Gastrocnemius medialis (tissue), 4 donors: ENCODE results near the gene DGCR2. TPM values are rescaled to one million over a fixed set of nuclear protein-coding genes. Genes with fewer than 3 reads are reported as not detected.

ENCODE experiments used
- ATAC-seq, 2 donors: fragments of 150-250 bp; one replicate each; pipeline ENCODE4 v1.9.1; 2016
- DNase-seq, 2 donors: peaks; one replicate each; pipeline ENCODE4 v3.0.0-alpha.2; 2019
- H3K27ac ChIP-seq, 4 donors: fragments of 200-600 bp; sonication (generic); 1 replicate in 1 of 4; 2 replicates in 3 of 4; pipeline ENCODE4 v1.5.1; 2016 to 2018; ENCODE audit warnings: mild to moderate bottlenecking in 2 of 4, moderate library complexity in 1 of 4
- H3K27me3 ChIP-seq, 3 donors: fragments of 200-600 bp; sonication (generic) in 2 of 3; 1 replicate in 1 of 3; 2 replicates in 2 of 3; pipeline versions ENCODE4 v1.5.1 to v1.6.0; 2016 to 2019; ENCODE audit warnings: mild to moderate bottlenecking in 1 of 3, moderate library complexity in 1 of 3
- H3K36me3 ChIP-seq, 2 donors: fragments of 200-600 bp; sonication (generic) in 1 of 2; one replicate each; pipeline ENCODE4 v1.5.1; 2017 to 2018
- H3K4me1 ChIP-seq, 2 donors: fragments of 200-600 bp; sonication (generic) in 1 of 2; one replicate each; pipeline ENCODE4 v1.5.1; 2016 to 2017; ENCODE audit warnings: mild to moderate bottlenecking in 2 of 2
- H3K4me3 ChIP-seq, 4 donors: fragments of 200-600 bp; sonication (generic) in 3 of 4; 1 replicate in 1 of 4; 2 replicates in 3 of 4; pipeline ENCODE4 v1.5.1; 2016 to 2019; ENCODE audit warnings: mild to moderate bottlenecking in 2 of 4
- H3K9me3 ChIP-seq, 3 donors: fragments of 200-600 bp; sonication (generic) in 2 of 3; 1 replicate in 1 of 3; 2 replicates in 2 of 3; pipeline ENCODE4 v1.5.1; 2016 to 2019
- POLR2A ChIP-seq, 2 donors: fragments of 450-650 bp; IDR thresholded peaks; one replicate each; pipeline ENCODE4 v1.6.1; 2017; ENCODE audit warnings: antibody characterized with exemption in 2 of 2, mild to moderate bottlenecking in 2 of 2, moderate library complexity in 2 of 2
- in situ Hi-C, 4 donors: fragments of 200-750 bp; cut with MboI; loops; one replicate each; pipeline versions ENCODE4 v1.15.0 to v1.8.0; 2017; ENCODE audit warnings: low sequenced_read_pairs in 4 of 4
- intact Hi-C: fragments of 100-400 bp; cut with DNase I; formaldehyde crosslinking; loops from one replicate; pipeline ENCODE4 v1.15.1; 2023; ENCODE audit warnings: low total_unique reads
- total RNA-seq, 4 donors: library from RNA; depleted of rRNA; stranded (reverse); fragments of >200 nt; gene quantifications; one replicate each; pipeline versions ENCODE4 v1.1.0 to v1.2.3, GENCODE V29; 2016
- TF ChIP-seq, protein P1 (sequence below), 5 experiments: fragments of 450-650 bp in 3 of 5; fragments of 200-600 bp in 2 of 5; sonication (generic) in 2 of 5; IDR thresholded peaks in 4 of 5; conservative IDR thresholded peaks in 1 of 5; 1 replicate in 4 of 5; 2 replicates in 1 of 5; pipeline ENCODE4 v1.5.1; 2016 to 2019; ENCODE audit warnings: antibody characterized with exemption in 5 of 5, mild to moderate bottlenecking in 3 of 5, moderate library complexity in 3 of 5

DGCR2 gene
- total RNA-seq, 4 donors from 2014 or later = 30.0 to 72.7 (median 43.5) TPM

DNA sequence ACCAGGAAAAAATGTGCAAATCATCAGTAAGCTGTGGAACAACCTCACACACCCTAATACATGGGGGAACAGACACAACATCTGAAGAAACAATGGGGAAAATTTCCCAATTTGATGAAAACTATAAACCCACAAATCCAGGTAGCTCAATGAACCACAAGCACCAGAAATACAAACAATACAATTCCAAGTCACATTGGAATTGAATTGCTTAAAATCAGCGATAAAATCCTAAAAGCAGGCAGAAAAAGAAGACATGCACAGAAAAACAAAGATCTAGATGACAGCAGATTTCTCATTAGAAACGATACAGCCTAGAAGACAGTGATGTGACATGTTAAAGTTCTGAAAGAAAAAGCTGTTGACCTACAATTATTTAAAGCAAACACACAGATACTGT, 32.0 kb downstream of the DGCR2 start:
- ATAC-seq = no peak
- intact Hi-C loops = no loop called here
- TF ChIP-seq, protein P1, sequence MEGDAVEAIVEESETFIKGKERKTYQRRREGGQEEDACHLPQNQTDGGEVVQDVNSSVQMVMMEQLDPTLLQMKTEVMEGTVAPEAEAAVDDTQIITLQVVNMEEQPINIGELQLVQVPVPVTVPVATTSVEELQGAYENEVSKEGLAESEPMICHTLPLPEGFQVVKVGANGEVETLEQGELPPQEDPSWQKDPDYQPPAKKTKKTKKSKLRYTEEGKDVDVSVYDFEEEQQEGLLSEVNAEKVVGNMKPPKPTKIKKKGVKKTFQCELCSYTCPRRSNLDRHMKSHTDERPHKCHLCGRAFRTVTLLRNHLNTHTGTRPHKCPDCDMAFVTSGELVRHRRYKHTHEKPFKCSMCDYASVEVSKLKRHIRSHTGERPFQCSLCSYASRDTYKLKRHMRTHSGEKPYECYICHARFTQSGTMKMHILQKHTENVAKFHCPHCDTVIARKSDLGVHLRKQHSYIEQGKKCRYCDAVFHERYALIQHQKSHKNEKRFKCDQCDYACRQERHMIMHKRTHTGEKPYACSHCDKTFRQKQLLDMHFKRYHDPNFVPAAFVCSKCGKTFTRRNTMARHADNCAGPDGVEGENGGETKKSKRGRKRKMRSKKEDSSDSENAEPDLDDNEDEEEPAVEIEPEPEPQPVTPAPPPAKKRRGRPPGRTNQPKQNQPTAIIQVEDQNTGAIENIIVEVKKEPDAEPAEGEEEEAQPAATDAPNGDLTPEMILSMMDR (IDR thresholded peaks at IDR 0.05 in 4 of 5, conservative IDR thresholded peaks at IDR 0.05 in 1 of 5) = no peak
- TF ChIP-seq POLR2A (IDR thresholded peaks at IDR 0.05) = no peak
- DNase-seq = no peak
- Histone ChIP-seq H3K4me3 (no peak overlapping the region), H3K27ac (no peak overlapping the region), H3K36me3 (peaks cover 0 to 9% of the 10 kb centered on the region in 2 donors), H3K9me3 (no peaks in the 10 kb centered on the region), H3K4me1 (peaks cover 17 to 30% of the 10 kb centered on the region in 2 donors), H3K27me3 (no peaks in the 10 kb centered on the region)
- in situ Hi-C loops = no loop called here

DNA sequence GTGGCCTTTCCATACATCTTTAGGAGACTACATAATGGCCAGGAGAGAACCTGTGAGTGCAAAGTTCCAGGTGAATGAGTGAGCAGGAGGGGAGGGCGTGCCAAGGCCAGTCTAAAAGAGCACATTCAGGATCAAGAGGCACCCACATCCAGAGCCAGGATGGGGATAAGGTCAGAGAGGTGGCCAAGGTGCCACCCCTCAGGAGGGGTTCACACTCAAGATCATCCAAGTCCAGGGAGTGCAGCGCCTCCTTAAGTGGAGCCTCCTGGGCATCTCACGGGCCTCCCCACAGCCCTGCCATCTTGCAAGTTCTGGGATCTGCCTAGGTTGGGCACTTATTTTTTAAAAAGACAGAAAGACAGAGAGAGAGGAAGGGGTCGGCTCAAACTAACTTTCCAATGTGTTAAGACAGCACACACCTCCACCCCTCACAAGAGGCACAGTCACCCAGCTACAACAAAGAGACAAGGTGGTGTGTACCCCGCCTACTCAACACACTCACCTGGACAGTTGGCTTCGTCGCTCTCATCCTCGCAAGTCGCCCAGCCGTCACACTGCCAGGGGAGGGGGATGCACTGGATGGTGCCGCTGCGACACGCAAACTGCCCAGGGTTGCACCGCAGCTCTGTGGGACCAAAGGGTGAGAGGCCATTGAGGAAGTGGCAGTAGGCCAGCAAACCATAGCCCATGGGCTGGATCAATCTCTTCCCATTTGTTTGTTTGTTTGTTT, 33.2 kb downstream of the DGCR2 start:
- peaks cover 20 to 33% of the 10 kb centered on the region in 2 donors for H3K4me1 ChIP-seq
- ATAC-seq (no peak), DNase-seq (no peak)
- H3K27ac ChIP-seq = no peak overlapping the region
- H3K4me3 ChIP-seq = no peak overlapping the region
- H3K9me3 ChIP-seq = no peaks in the 10 kb centered on the region
- no peaks in the 10 kb centered on the region for H3K27me3 ChIP-seq
- no peak for TF ChIP-seq POLR2A (IDR thresholded peaks at IDR 0.05)
- TF ChIP-seq, protein P1 (IDR thresholded peaks at IDR 0.05 in 4 of 5, conservative IDR thresholded peaks at IDR 0.05 in 1 of 5) = no peak
- peaks cover 0 to 9% of the 10 kb centered on the region in 2 donors for H3K36me3 ChIP-seq
- in situ Hi-C loops (no loop called here), intact Hi-C loops (no loop called here)

- no peak for TF ChIP-seq POLR2A (IDR thresholded peaks at IDR 0.05)
- TF ChIP-seq, protein P1 (IDR thresholded peaks at IDR 0.05 in 4 of 5, conservative IDR thresholded peaks at IDR 0.05 in 1 of 5) = no peak
- Histone ChIP-seq H3K27me3 (no peaks in the 10 kb centered on the region), H3K27ac (peak overlapping the region in 3 of 4 donors; percentile 53 to 67 (median 54)), H3K4me3 (no peak overlapping the region), H3K36me3 (peaks cover 0 to 9% of the 10 kb centered on the region in 2 donors), H3K4me1 (peaks cover 20 to 33% of the 10 kb centered on the region in 2 donors), H3K9me3 (no peaks in the 10 kb centered on the region)
- in situ Hi-C loops (no loop called here), intact Hi-C loops (no loop called here)
- ATAC-seq = peak; percentile 17 to 25
- no peak for DNase-seq
Observed at GRCh38 chr22:19086896-19087295, 35.3 kb downstream of the DGCR2 start.

DNA sequence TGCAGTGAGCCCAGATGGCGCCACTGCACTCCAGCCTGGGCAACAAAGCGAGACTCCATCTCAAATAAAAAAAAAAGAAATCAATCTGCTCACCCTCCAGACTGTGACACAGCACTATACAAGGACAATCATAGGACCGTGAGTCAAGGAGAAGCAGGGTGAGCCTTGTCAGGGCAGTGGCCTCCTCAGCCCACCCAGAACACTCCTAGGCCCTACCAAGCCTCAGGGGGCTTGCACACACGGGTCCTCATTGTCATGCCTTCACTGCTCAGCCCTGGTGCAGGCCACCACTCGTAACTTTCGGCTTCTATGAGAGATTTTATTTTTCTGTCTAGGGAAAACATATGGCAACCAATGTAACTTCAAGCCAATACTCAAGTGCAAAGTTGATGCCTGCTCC, 35.8 kb downstream of the DGCR2 start:
- DNase-seq (no peak), ATAC-seq (peak in 1 of 2 donors; percentile 31)
- Histone ChIP-seq H3K27ac (peak overlapping the region; percentile 33 to 67 (median 54)), H3K27me3 (no peaks in the 10 kb centered on the region), H3K9me3 (no peaks in the 10 kb centered on the region), H3K4me3 (no peak overlapping the region), H3K4me1 (peaks cover 20 to 33% of the 10 kb centered on the region in 2 donors), H3K36me3 (peaks cover 0 to 9% of the 10 kb centered on the region in 2 donors)
- in situ Hi-C loops (no loop called here), intact Hi-C loops (no loop called here)
- TF ChIP-seq, protein P1 (IDR thresholded peaks at IDR 0.05 in 4 of 5, conservative IDR thresholded peaks at IDR 0.05 in 1 of 5) = no peak
- no peak for TF ChIP-seq POLR2A (IDR thresholded peaks at IDR 0.05)
